HepG2 (cell line): Measurements from ENCODE around the gene SRSF6. TPM values are rescaled to one million over a fixed set of nuclear protein-coding genes. Genes with fewer than 3 reads are reported as not detected.

Source experiments
- JUNB ChIP-seq: sonication (generic); formaldehyde crosslinking; IDR thresholded peaks from 2 replicates; pipeline ENCODE4 v1.8.0; 2022; ENCODE audit warnings: missing genetic modification reagents, mild to moderate bottlenecking, borderline replicate concordance
- MAF1 ChIP-seq: sonication (generic); formaldehyde crosslinking; IDR thresholded peaks from 2 replicates; pipeline ENCODE4 v1.5.0; 2020; ENCODE audit warnings: missing genetic modification reagents, borderline replicate concordance
- MTA3 ChIP-seq: sonication (generic); formaldehyde crosslinking; IDR thresholded peaks from 2 replicates; pipeline ENCODE4 v1.4.0; 2020; ENCODE audit warnings: missing genetic modification reagents
- MYC ChIP-seq: sonication (generic); formaldehyde crosslinking; IDR thresholded peaks from 2 replicates; pipeline ENCODE4 v1.9.0; 2021; ENCODE audit warnings: missing genetic modification reagents, borderline replicate concordance
- NAIF1 ChIP-seq: sonication (generic); formaldehyde crosslinking; IDR thresholded peaks from 2 replicates; pipeline ENCODE4 v1.5.0; 2020; ENCODE audit warnings: mild to moderate bottlenecking, missing genetic modification reagents, borderline replicate concordance
- NFKBIZ ChIP-seq: IDR thresholded peaks from 2 replicates; pipeline ENCODE4 v1.6.1; 2018; ENCODE audit warnings: missing genetic modification reagents, missing compliant biosample characterization
- SIX4 ChIP-seq: sonication (generic); formaldehyde crosslinking; IDR thresholded peaks from 2 replicates; pipeline ENCODE4 v1.4.0; 2020; ENCODE audit warnings: missing genetic modification reagents
- SOX13 ChIP-seq, 3 experiments: fragments of 450-650 bp in 1 of 3; sonication (generic) in 1 of 3; formaldehyde crosslinking in 1 of 3; IDR thresholded peaks in 2 of 3; conservative IDR thresholded peaks in 1 of 3; 2 replicates each; pipeline versions ENCODE4 v1.5.0 to v1.6.1; 2016 to 2020; ENCODE audit warnings: antibody characterized with exemption in 1 of 3, mild to moderate bottlenecking in 1 of 3, missing compliant biosample characterization in 1 of 3, missing genetic modification reagents in 1 of 3, moderate library complexity in 1 of 3
- SRSF9 ChIP-seq: fragments of 200-400 bp; formaldehyde crosslinking; IDR thresholded peaks from 2 replicates; pipeline ENCODE4 v1.6.1; 2018; ENCODE audit warnings: borderline replicate concordance, mild to moderate bottlenecking, low read depth, low read length; ENCODE audit not compliant: insufficient read depth, poor library complexity, severe bottlenecking
- TCF7 ChIP-seq: sonication (generic); IDR thresholded peaks from 2 replicates; pipeline ENCODE4 v1.6.1; 2016; ENCODE audit warnings: antibody characterized with exemption, low read depth
- TGIF2 ChIP-seq: IDR thresholded peaks from 2 replicates; pipeline ENCODE4 v1.6.1; 2016; ENCODE audit warnings: control low read depth, missing compliant biosample characterization
- ZFP1 ChIP-seq: IDR thresholded peaks from 2 replicates; pipeline ENCODE4 v1.6.1; 2016
- ZFP37 ChIP-seq: sonication (generic); formaldehyde crosslinking; IDR thresholded peaks from 2 replicates; pipeline ENCODE4 v1.4.0; 2020; ENCODE audit warnings: missing genetic modification reagents, borderline replicate concordance
- ZMYM4 ChIP-seq: sonication (generic); formaldehyde crosslinking; IDR thresholded peaks from 2 replicates; pipeline ENCODE4 v1.8.1; 2023; ENCODE audit warnings: mild to moderate bottlenecking, missing genetic modification reagents
- ZNF615 ChIP-seq: sonication (generic); formaldehyde crosslinking; IDR thresholded peaks from 2 replicates; pipeline ENCODE4 v1.5.0; 2020; ENCODE audit warnings: mild to moderate bottlenecking, missing genetic modification reagents, borderline replicate concordance
- polyA plus RNA-seq, 8 experiments: library from polyadenylated mRNA; depleted of rRNA in 3 of 8; stranded (reverse) in 7 of 8; unstranded in 1 of 8; fragments of >200 nt; fragmentation: Illumina TruSeq in 4 of 8; extraction: Trizol in 4 of 8; gene quantifications; 2 replicates each; pipeline versions ENCODE4 v1.2.1 to v1.2.3, GENCODE V29; 2011 to 2016; ENCODE audit warnings: low read depth in 4 of 8, missing spikeins in 1 of 8, mixed read lengths in 1 of 8; ENCODE audit not compliant: insufficient read depth in 1 of 8
- total RNA-seq, 5 experiments: library from RNA; depleted of rRNA; stranded (reverse); fragments of >200 nt; fragmentation: Illumina TruSeq; extraction: Trizol; gene quantifications; 2 replicates each; pipeline ENCODE4 v1.2.3, GENCODE V29; 2016; ENCODE audit warnings: low read depth in 1 of 5
- TF ChIP-seq, protein P1 (sequence below): IDR thresholded peaks from 2 replicates; pipeline ENCODE4 v1.6.1; 2016; ENCODE audit warnings: control low read depth
- TF ChIP-seq, protein P2 (sequence below): sonication (generic); formaldehyde crosslinking; IDR thresholded peaks from 2 replicates; pipeline ENCODE4 v1.4.0; 2020; ENCODE audit warnings: mild to moderate bottlenecking, missing genetic modification reagents
- TF ChIP-seq, protein P3 (sequence below): fragments of 450-650 bp; IDR thresholded peaks from 2 replicates; pipeline ENCODE4 v1.6.1; 2017
- TF ChIP-seq, protein P4 (sequence below): sonication (generic); formaldehyde crosslinking; conservative IDR thresholded peaks from 2 replicates; pipeline ENCODE4 v1.8.1; 2023; ENCODE audit warnings: missing genetic modification reagents
- TF ChIP-seq, protein P5 (sequence below): sonication (generic); formaldehyde crosslinking; IDR thresholded peaks from 2 replicates; pipeline ENCODE4 v1.8.0; 2022; ENCODE audit warnings: low read depth, missing genetic modification reagents
- TF ChIP-seq, protein P6 (sequence below): sonication (generic); formaldehyde crosslinking; IDR thresholded peaks from 2 replicates; pipeline ENCODE4 v1.4.0; 2020; ENCODE audit warnings: mild to moderate bottlenecking, low read depth, missing genetic modification reagents

Gene SRSF6
- total and polyA plus RNA-seq, 2 of the 13 experiments (the other 11 are each of a cell fraction or from before 2014, with no cell fraction given): 156 to 194 TPM

DNA sequence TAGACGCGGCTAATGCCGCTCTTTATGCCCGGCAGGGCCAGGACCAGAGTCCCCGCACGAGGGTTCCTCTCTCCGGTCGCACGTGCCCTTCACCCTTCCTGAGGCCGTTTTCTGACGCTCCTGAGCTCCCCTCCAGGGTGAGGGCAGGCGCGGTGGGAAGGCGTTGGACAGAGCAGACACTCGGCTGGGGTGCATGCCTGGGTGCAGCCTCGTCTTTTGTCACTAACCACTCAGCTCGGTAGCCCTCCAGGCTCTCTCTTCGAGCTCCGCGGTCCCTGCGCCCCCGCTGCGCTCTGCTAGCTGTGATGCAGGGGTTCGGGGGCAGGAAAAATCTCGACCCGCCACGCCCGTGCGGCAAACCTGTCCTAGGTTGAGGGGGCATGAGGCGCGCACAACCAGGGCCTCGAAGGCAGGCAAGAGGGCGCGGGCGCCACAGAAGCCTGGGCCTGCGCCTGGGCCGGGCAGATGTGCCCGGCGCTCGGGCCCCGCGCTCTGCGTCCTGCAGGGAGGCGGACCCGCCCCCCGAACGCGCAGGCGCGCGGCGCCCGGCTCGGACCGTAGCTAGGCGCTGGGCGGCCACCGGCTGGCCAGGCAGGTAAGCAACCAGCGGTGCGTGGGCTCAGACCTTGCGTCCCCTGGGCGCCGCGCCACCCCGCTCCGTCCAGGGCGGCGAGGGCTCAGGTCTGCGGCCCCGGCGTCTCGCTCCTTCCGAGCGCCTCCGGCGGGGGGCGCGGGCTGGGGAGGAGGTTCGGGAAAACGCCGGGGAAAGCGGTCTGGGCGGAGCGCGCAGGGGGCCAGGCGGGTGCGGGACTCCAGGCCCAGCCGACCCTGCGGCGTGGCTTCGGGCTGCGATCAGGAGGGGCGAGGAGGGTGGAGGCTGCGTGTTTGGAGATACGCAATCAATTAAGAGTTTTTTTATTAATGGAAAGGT, 49.7 kb downstream of the SRSF6 start, which contains the start of gene L3MBTL1 (continued):
- no peak for TF ChIP-seq ZFP1 (CRISPR knock-in tag)
- TF ChIP-seq, protein P1, sequence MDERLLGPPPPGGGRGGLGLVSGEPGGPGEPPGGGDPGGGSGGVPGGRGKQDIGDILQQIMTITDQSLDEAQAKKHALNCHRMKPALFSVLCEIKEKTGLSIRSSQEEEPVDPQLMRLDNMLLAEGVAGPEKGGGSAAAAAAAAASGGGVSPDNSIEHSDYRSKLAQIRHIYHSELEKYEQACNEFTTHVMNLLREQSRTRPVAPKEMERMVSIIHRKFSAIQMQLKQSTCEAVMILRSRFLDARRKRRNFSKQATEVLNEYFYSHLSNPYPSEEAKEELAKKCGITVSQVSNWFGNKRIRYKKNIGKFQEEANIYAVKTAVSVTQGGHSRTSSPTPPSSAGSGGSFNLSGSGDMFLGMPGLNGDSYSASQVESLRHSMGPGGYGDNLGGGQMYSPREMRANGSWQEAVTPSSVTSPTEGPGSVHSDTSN: no peak
- no peak for TF ChIP-seq SIX4 (CRISPR knock-in tag)
- TF ChIP-seq TGIF2: no peak
- TF ChIP-seq NFKBIZ (CRISPR knock-in tag): no peak
- TF ChIP-seq NAIF1: peak; percentile 41; the same call in 1 of the 2 replicates
- no peak for TF ChIP-seq ZNF615 (CRISPR knock-in tag)
- TF ChIP-seq MYC (CRISPR knock-in tag): no peak; the same call in none of the 2 replicates
- TF ChIP-seq JUNB: no peak
- TF ChIP-seq SOX13 (IDR thresholded peaks at IDR 0.05): no peak
- no peak; a peak in 1 of 4 replicates for TF ChIP-seq SOX13 (CRISPR knock-in tag; conservative IDR thresholded peaks at IDR 0.05 in 1 of 2, IDR thresholded peaks at IDR 0.05 in 1 of 2)
- TF ChIP-seq, protein P2, sequence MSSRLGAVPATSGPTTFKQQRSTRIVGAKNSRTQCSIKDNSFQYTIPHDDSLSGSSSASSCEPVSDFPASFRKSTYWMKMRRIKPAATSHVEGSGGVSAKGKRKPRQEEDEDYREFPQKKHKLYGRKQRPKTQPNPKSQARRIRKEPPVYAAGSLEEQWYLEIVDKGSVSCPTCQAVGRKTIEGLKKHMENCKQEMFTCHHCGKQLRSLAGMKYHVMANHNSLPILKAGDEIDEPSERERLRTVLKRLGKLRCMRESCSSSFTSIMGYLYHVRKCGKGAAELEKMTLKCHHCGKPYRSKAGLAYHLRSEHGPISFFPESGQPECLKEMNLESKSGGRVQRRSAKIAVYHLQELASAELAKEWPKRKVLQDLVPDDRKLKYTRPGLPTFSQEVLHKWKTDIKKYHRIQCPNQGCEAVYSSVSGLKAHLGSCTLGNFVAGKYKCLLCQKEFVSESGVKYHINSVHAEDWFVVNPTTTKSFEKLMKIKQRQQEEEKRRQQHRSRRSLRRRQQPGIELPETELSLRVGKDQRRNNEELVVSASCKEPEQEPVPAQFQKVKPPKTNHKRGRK (CRISPR knock-in tag): peak; percentile 31; the same call in 1 of the 2 replicates
- no peak for TF ChIP-seq ZFP37 (CRISPR knock-in tag)
- TF ChIP-seq MAF1 (CRISPR knock-in tag): no peak
- TF ChIP-seq, protein P3, sequence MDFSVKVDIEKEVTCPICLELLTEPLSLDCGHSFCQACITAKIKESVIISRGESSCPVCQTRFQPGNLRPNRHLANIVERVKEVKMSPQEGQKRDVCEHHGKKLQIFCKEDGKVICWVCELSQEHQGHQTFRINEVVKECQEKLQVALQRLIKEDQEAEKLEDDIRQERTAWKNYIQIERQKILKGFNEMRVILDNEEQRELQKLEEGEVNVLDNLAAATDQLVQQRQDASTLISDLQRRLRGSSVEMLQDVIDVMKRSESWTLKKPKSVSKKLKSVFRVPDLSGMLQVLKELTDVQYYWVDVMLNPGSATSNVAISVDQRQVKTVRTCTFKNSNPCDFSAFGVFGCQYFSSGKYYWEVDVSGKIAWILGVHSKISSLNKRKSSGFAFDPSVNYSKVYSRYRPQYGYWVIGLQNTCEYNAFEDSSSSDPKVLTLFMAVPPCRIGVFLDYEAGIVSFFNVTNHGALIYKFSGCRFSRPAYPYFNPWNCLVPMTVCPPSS: no peak
- TF ChIP-seq MTA3 (CRISPR knock-in tag): no peak
- no peak for TF ChIP-seq TCF7
- TF ChIP-seq, protein P4, sequence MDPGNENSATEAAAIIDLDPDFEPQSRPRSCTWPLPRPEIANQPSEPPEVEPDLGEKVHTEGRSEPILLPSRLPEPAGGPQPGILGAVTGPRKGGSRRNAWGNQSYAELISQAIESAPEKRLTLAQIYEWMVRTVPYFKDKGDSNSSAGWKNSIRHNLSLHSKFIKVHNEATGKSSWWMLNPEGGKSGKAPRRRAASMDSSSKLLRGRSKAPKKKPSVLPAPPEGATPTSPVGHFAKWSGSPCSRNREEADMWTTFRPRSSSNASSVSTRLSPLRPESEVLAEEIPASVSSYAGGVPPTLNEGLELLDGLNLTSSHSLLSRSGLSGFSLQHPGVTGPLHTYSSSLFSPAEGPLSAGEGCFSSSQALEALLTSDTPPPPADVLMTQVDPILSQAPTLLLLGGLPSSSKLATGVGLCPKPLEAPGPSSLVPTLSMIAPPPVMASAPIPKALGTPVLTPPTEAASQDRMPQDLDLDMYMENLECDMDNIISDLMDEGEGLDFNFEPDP (CRISPR knock-in tag): no peak
- TF ChIP-seq ZMYM4: peak; percentile 72
- TF ChIP-seq SRSF9: no peak
- TF ChIP-seq, protein P5, sequence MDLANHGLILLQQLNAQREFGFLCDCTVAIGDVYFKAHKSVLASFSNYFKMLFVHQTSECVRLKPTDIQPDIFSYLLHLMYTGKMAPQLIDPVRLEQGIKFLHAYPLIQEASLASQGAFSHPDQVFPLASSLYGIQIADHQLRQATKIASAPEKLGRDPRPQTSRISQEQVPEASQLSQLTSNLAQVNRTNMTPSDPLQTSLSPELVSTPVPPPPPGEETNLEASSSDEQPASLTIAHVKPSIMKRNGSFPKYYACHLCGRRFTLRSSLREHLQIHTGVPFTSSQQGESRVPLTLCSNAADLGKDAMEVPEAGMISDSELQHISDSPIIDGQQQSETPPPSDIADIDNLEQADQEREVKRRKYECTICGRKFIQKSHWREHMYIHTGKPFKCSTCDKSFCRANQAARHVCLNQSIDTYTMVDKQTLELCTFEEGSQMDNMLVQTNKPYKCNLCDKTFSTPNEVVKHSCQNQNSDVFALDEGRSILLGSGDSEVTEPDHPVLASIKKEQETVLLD (CRISPR knock-in tag): peak; percentile 47; the same call in 1 of the 2 replicates
- TF ChIP-seq, protein P6, sequence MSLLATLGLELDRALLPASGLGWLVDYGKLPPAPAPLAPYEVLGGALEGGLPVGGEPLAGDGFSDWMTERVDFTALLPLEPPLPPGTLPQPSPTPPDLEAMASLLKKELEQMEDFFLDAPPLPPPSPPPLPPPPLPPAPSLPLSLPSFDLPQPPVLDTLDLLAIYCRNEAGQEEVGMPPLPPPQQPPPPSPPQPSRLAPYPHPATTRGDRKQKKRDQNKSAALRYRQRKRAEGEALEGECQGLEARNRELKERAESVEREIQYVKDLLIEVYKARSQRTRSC (CRISPR knock-in tag): peak; percentile 72; the same call in 1 of the 2 replicates
